A673 (cell line): ENCODE measurements around the gene CLRN2.

Experiments
- CTCF ChIP-seq: fragments of 300-800, 200-600 bp; sonication (generic); conservative IDR thresholded peaks from 2 replicates; pipeline ENCODE4 v1.5.1; 2017; ENCODE audit warnings: low read depth, mild to moderate bottlenecking, antibody characterized with exemption, low read length, moderate library complexity, mixed read lengths
- EZH2 ChIP-seq: fragments of 200-600 bp; sonication (generic); IDR thresholded peaks from 2 replicates; pipeline ENCODE4 v1.6.1; 2017; ENCODE audit warnings: borderline replicate concordance, low read depth, mild to moderate bottlenecking, mixed read lengths, antibody characterized with exemption, low read length; ENCODE audit not compliant: poor library complexity, severe bottlenecking

- TF ChIP-seq CTCF (peak; percentile 32; the same call in 1 of the 2 replicates), EZH2 (no peak)
Observed at GRCh38 chr4:17511950-17512795, 2.8 kb upstream of the CLRN2 start, which contains the start of gene QDPR.
